Activated naive CD8-positive, alpha-beta T cell (primary cell): ENCODE results near the gene ABLIM2.

Experiments
- H3K27ac Mint-ChIP-seq: one replicate; pipeline ENCODE4 v1.8.0; 2021; ENCODE audit warnings: mixed read lengths
- H3K27me3 Mint-ChIP-seq: one replicate; pipeline ENCODE4 v1.8.0; 2021; ENCODE audit warnings: mixed read lengths
- H3K36me3 Mint-ChIP-seq: one replicate; pipeline ENCODE4 v1.8.0; 2021; ENCODE audit warnings: mixed read lengths
- H3K4me1 Mint-ChIP-seq: one replicate; pipeline ENCODE4 v1.8.0; 2021; ENCODE audit warnings: low read depth, mixed read lengths
- H3K4me3 Mint-ChIP-seq: one replicate; pipeline ENCODE4 v1.8.0; 2021; ENCODE audit warnings: mild to moderate bottlenecking, mixed read lengths
- H3K9me3 Mint-ChIP-seq: one replicate; pipeline ENCODE4 v1.8.0; 2021; ENCODE audit warnings: low read depth, mixed read lengths

Gene ABLIM2

GRCh38 chr4:7978907-7979651, 179.5 kb downstream of the ABLIM2 start:
- H3K9me3 Mint-ChIP-seq: no peaks in the 10 kb centered on the region
- H3K27me3 Mint-ChIP-seq: no peaks in the 10 kb centered on the region
- H3K36me3 Mint-ChIP-seq: no peaks in the 10 kb centered on the region
- no peaks in the 10 kb centered on the region for H3K4me1 Mint-ChIP-seq
- no peak overlapping the region for H3K4me3 Mint-ChIP-seq
- no peak overlapping the region for H3K27ac Mint-ChIP-seq

GRCh38 chr4:7978489-7978888, 180.1 kb downstream of the ABLIM2 start:
- H3K4me1 Mint-ChIP-seq: no peaks in the 10 kb centered on the region
- no peak overlapping the region for H3K4me3 Mint-ChIP-seq
- no peaks in the 10 kb centered on the region for H3K27me3 Mint-ChIP-seq
- H3K36me3 Mint-ChIP-seq: no peaks in the 10 kb centered on the region
- H3K9me3 Mint-ChIP-seq: no peaks in the 10 kb centered on the region
- no peak overlapping the region for H3K27ac Mint-ChIP-seq

- no peaks in the 10 kb centered on the region for H3K36me3 Mint-ChIP-seq
- no peak overlapping the region for H3K4me3 Mint-ChIP-seq
- no peaks in the 10 kb centered on the region for H3K27me3 Mint-ChIP-seq
- no peak overlapping the region for H3K27ac Mint-ChIP-seq
- H3K4me1 Mint-ChIP-seq: peaks cover 6% of the 10 kb centered on the region
- H3K9me3 Mint-ChIP-seq: no peaks in the 10 kb centered on the region
Measured at GRCh38 chr4:7976634-7977033, 182.0 kb downstream of the ABLIM2 start.

- Mint-ChIP-seq H3K27ac (no peak overlapping the region), H3K4me1 (peaks cover 6% of the 10 kb centered on the region), H3K9me3 (no peaks in the 10 kb centered on the region), H3K36me3 (no peaks in the 10 kb centered on the region), H3K27me3 (no peaks in the 10 kb centered on the region), H3K4me3 (no peak overlapping the region)
Measured at GRCh38 chr4:7976025-7976424, 182.6 kb downstream of the ABLIM2 start.

- Mint-ChIP-seq H3K9me3 (no peaks in the 10 kb centered on the region), H3K27me3 (no peaks in the 10 kb centered on the region), H3K4me3 (no peak overlapping the region), H3K36me3 (no peaks in the 10 kb centered on the region), H3K4me1 (peaks cover 17% of the 10 kb centered on the region), H3K27ac (no peak overlapping the region)
Measured at GRCh38 chr4:7974425-7974824, 184.2 kb downstream of the ABLIM2 start.

GRCh38 chr4:7973545-7973981, 185.1 kb downstream of the ABLIM2 start:
- Mint-ChIP-seq H3K9me3 (no peaks in the 10 kb centered on the region), H3K4me1 (peaks cover 21% of the 10 kb centered on the region), H3K27me3 (no peaks in the 10 kb centered on the region), H3K27ac (no peak overlapping the region), H3K4me3 (no peak overlapping the region), H3K36me3 (no peaks in the 10 kb centered on the region)

- Mint-ChIP-seq H3K9me3 (no peaks in the 10 kb centered on the region), H3K4me1 (peaks cover 25% of the 10 kb centered on the region), H3K4me3 (no peak overlapping the region), H3K27me3 (no peaks in the 10 kb centered on the region), H3K27ac (peak overlapping the region; percentile 22), H3K36me3 (no peaks in the 10 kb centered on the region)
Measured at GRCh38 chr4:7971881-7972500, 186.6 kb downstream of the ABLIM2 start.

GRCh38 chr4:7971159-7971631, 187.4 kb downstream of the ABLIM2 start:
- Mint-ChIP-seq H3K9me3 (no peaks in the 10 kb centered on the region), H3K27me3 (no peaks in the 10 kb centered on the region), H3K4me1 (peaks cover 25% of the 10 kb centered on the region), H3K36me3 (no peaks in the 10 kb centered on the region), H3K27ac (peak overlapping the region; percentile 58), H3K4me3 (peak overlapping the region; percentile 82)

GRCh38 chr4:7970361-7970946, 188.2 kb downstream of the ABLIM2 start:
- peak overlapping the region; percentile 91 for H3K27ac Mint-ChIP-seq
- H3K27me3 Mint-ChIP-seq: no peaks in the 10 kb centered on the region
- peak overlapping the region; percentile 82 for H3K4me3 Mint-ChIP-seq
- peaks cover 25% of the 10 kb centered on the region for H3K4me1 Mint-ChIP-seq
- no peaks in the 10 kb centered on the region for H3K36me3 Mint-ChIP-seq
- no peaks in the 10 kb centered on the region for H3K9me3 Mint-ChIP-seq

GRCh38 chr4:7968262-7968896, 190.2 kb downstream of the ABLIM2 start:
- no peak overlapping the region for H3K4me3 Mint-ChIP-seq
- no peaks in the 10 kb centered on the region for H3K9me3 Mint-ChIP-seq
- no peaks in the 10 kb centered on the region for H3K27me3 Mint-ChIP-seq
- H3K4me1 Mint-ChIP-seq: peaks cover 38% of the 10 kb centered on the region
- H3K36me3 Mint-ChIP-seq: no peaks in the 10 kb centered on the region
- no peak overlapping the region for H3K27ac Mint-ChIP-seq

- Mint-ChIP-seq H3K27me3 (no peaks in the 10 kb centered on the region), H3K4me1 (peaks cover 39% of the 10 kb centered on the region), H3K4me3 (no peak overlapping the region), H3K36me3 (no peaks in the 10 kb centered on the region), H3K9me3 (no peaks in the 10 kb centered on the region), H3K27ac (no peak overlapping the region)
Measured at GRCh38 chr4:7967501-7968261, 190.9 kb downstream of the ABLIM2 start.

GRCh38 chr4:7967063-7967440, 191.6 kb downstream of the ABLIM2 start:
- Mint-ChIP-seq H3K27me3 (no peaks in the 10 kb centered on the region), H3K27ac (no peak overlapping the region), H3K4me3 (no peak overlapping the region), H3K36me3 (no peaks in the 10 kb centered on the region), H3K4me1 (peaks cover 36% of the 10 kb centered on the region), H3K9me3 (no peaks in the 10 kb centered on the region)

GRCh38 chr4:7966281-7967062, 192.1 kb downstream of the ABLIM2 start:
- H3K4me3 Mint-ChIP-seq: no peak overlapping the region
- no peaks in the 10 kb centered on the region for H3K27me3 Mint-ChIP-seq

More at GRCh38 chr4:7966281-7967062, 192.1 kb downstream of the ABLIM2 start:
- Mint-ChIP-seq H3K36me3 (no peaks in the 10 kb centered on the region), H3K9me3 (no peaks in the 10 kb centered on the region), H3K4me1 (peaks cover 36% of the 10 kb centered on the region), H3K27ac (no peak overlapping the region)
